Thyroid gland (tissue), 4 donors: ENCODE measurements around the gene NCDN. TPM values are rescaled to one million over a fixed set of nuclear protein-coding genes. Genes with fewer than 3 reads are reported as not detected.

Experiments used
- DNase-seq, 2 donors: peaks; one replicate each; pipeline ENCODE4 v3.0.0-alpha.2; 2019
- H3K27ac ChIP-seq, 3 donors: fragments of 200-600 bp; sonication (generic); 1 replicate in 2 of 3; 2 replicates in 1 of 3; pipeline ENCODE4 v1.5.1; 2016 to 2019; ENCODE audit warnings: mild to moderate bottlenecking in 1 of 3, moderate library complexity in 1 of 3
- H3K27me3 ChIP-seq: fragments of 200-600 bp; sonication (generic); one replicate; pipeline ENCODE4 v1.5.1; 2019
- H3K36me3 ChIP-seq, 2 donors: fragments of 200-600 bp; sonication (generic); one replicate each; pipeline ENCODE4 v1.5.1; 2016 to 2019
- H3K4me1 ChIP-seq, 2 donors: fragments of 200-600 bp; sonication (generic); one replicate each; pipeline ENCODE4 v1.5.1; 2017 to 2019
- H3K4me3 ChIP-seq, 3 donors: fragments of 200-600 bp; sonication (generic); replicated peaks in 1 of 3; 1 replicate in 2 of 3; 2 replicates in 1 of 3; pipeline ENCODE4 v1.5.1; 2016; ENCODE audit warnings: mild to moderate bottlenecking in 1 of 3
- H3K9me3 ChIP-seq: fragments of 200-600 bp; sonication (generic); one replicate; pipeline ENCODE4 v1.5.1; 2017
- POLR2A ChIP-seq, 2 donors: fragments of 450-650 bp; IDR thresholded peaks; one replicate each; pipeline ENCODE4 v1.6.1; 2017; ENCODE audit warnings: antibody characterized with exemption in 2 of 2, mild to moderate bottlenecking in 2 of 2, moderate library complexity in 1 of 2
- WGBS, 2 donors: methylation state at CpG; one replicate each; pipeline ENCODE4 v1.1.5; 2017; 5-methylcytosine and 5-hydroxymethylcytosine counted together
- intact Hi-C: fragments of 100-400 bp; cut with DNase I; formaldehyde crosslinking; loops from one replicate; pipeline ENCODE4 v1.15.1; 2023
- total RNA-seq, 4 donors: library from RNA; depleted of rRNA; stranded (reverse); fragments of >200 nt; gene quantifications; one replicate each; pipeline ENCODE4 v1.2.3, GENCODE V29; 2016
- TF ChIP-seq, protein P1 (sequence below), 6 experiments: fragments of 200-600 bp in 3 of 6; fragments of 450-650 bp in 3 of 6; sonication (generic) in 3 of 6; IDR thresholded peaks; one replicate each; pipeline ENCODE4 v1.5.1; 2016 to 2019; ENCODE audit warnings: antibody characterized with exemption in 6 of 6, mild to moderate bottlenecking in 2 of 6, inconsistent platforms in 1 of 6, moderate library complexity in 1 of 6

NCDN gene
- total RNA-seq, 4 donors from 2014 or later, result 16.1 to 32.0 (median 26.9) TPM

DNA sequence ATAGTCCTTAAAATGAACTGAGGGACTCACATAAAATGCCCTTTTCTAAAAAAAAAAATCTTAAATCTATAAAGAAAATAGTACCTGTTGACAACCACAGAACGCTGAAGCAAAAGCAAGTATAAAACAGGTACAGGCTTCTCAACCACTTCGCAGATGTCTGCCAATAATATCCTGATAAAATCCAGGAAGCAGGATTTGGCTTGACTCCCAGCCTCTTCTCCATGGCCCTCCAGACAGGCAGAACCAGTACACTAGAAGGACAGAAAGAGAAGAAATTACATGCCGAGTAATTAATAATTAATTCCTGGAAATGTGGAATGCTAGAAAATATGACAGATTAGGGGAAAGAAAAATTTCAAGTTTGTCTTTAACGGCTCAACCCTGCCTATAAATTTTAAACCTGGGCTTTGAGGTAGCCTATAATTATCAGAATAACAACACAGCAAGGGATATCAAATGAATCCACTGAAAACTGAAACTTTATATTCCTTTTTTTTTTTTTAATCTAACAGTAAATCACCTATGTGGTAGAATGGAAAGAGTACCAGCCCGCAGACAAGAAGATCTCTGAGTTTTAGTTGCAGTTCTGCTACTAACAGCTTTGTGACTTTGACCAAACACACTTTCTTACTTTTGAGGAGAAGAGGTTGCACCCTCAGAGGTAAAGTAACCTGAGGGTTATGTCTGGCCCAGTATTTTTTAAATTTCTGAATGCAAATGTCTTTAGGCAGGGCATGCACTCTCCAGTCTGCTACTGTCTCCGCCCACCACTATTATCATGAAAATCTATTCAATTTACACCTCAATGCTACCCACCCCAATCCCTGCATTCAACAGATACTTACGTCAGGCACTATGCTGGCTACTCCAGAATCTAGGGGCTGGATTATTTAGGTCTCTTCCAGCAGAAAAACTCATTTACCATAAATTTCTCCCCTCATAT lies 3.1 kb upstream of the NCDN start:
- Histone ChIP-seq H3K27ac (peak overlapping the region in 2 of 3 donors; percentile 15 to 23), H3K4me3 (no peak overlapping the region), H3K36me3 (peaks cover 11 to 12% of the 10 kb centered on the region in 2 donors), H3K9me3 (no peaks in the 10 kb centered on the region), H3K4me1 (peaks cover 22 to 41% of the 10 kb centered on the region in 2 donors), H3K27me3 (no peaks in the 10 kb centered on the region)
- TF ChIP-seq, protein P1, sequence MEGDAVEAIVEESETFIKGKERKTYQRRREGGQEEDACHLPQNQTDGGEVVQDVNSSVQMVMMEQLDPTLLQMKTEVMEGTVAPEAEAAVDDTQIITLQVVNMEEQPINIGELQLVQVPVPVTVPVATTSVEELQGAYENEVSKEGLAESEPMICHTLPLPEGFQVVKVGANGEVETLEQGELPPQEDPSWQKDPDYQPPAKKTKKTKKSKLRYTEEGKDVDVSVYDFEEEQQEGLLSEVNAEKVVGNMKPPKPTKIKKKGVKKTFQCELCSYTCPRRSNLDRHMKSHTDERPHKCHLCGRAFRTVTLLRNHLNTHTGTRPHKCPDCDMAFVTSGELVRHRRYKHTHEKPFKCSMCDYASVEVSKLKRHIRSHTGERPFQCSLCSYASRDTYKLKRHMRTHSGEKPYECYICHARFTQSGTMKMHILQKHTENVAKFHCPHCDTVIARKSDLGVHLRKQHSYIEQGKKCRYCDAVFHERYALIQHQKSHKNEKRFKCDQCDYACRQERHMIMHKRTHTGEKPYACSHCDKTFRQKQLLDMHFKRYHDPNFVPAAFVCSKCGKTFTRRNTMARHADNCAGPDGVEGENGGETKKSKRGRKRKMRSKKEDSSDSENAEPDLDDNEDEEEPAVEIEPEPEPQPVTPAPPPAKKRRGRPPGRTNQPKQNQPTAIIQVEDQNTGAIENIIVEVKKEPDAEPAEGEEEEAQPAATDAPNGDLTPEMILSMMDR (IDR thresholded peaks at IDR 0.05), result no peak
- TF ChIP-seq POLR2A (IDR thresholded peaks at IDR 0.05), result no peak
- peak; percentile 81 to 84 for DNase-seq
- WGBS, 2 donors, result 39 to 45% methylated on average over 7 of the region's 7 CpGs
- intact Hi-C loops, result no loop called here

DNA sequence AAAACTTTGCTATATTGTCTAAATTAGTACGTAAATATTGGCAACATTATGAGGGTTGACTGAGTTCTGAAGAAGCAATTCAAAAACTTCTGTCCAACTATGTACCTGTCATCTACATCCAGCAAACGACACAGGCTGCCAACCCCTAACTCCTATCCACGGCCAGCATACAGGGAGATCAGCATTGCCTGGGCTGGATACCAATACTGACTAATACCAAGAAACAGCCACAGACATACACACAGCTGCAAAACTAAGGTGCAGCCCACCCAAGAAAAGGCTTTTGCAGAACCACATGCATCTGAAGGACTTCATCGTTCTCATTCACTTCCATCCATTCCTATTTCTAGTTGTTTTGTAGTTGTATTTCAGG lies 2.4 kb upstream of the NCDN start:
- no peaks in the 10 kb centered on the region for H3K9me3 ChIP-seq
- TF ChIP-seq, protein P1 (IDR thresholded peaks at IDR 0.05), result no peak
- no peak for TF ChIP-seq POLR2A (IDR thresholded peaks at IDR 0.05)
- H3K27me3 ChIP-seq, result no peaks in the 10 kb centered on the region
- intact Hi-C loops, result no loop called here
- H3K36me3 ChIP-seq, result peaks cover 11 to 12% of the 10 kb centered on the region in 2 donors
- H3K4me1 ChIP-seq, result peaks cover 22 to 41% of the 10 kb centered on the region in 2 donors
- WGBS, 2 donors, result 69 to 70% methylated on average over 4 of the region's 4 CpGs
- H3K27ac ChIP-seq, result no peak overlapping the region
- DNase-seq, result no peak
- no peak overlapping the region for H3K4me3 ChIP-seq

DNA sequence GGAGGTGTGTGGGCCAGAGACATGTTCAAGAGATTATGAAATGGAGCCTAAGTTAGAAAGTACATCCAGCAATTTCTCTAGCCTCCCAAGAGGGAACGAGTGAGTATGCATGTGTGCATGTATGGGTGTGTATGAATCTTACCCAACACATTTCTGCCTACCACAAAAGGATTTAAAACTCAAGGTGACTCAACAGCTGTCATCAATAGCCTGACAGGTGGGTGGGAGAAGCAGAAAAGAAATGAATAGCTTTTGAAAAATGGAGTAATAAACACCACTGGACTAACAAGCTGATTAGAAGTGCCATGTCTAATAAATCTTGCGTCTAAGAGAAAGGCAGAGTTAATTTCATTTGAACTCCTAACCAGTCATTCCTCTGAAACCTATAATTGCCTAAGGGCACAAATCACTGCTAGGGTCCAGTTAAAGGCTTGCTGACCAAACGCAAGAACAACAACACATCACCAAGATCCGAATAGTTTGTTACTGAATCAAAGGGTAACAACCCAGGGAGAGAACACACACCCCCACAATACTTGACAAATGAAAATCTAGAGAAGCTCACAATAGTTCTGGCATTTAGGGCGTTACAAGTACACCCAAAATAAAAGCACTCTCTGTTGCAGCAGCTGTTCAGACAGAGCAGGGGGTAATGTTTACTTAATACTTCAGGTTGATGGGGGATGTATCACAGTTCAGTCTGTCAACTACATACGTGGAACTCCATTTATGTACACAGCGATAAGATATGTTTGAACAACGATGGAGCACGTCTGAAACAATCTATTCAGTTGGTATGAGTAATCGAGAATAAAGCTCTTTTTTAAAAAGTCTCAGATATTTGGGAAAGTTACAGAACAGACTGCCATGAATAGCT lies 1.8 kb upstream of the NCDN start:
- Histone ChIP-seq H3K9me3 (no peaks in the 10 kb centered on the region), H3K4me1 (peaks cover 22 to 41% of the 10 kb centered on the region in 2 donors), H3K36me3 (peaks cover 11 to 12% of the 10 kb centered on the region in 2 donors), H3K27me3 (no peaks in the 10 kb centered on the region), H3K4me3 (peak overlapping the region in 1 of 3 donors; percentile 87), H3K27ac (no peak overlapping the region)
- WGBS, 2 donors, result 57 to 61% methylated on average over 10 of the region's 10 CpGs
- TF ChIP-seq, protein P1 (IDR thresholded peaks at IDR 0.05), result no peak
- TF ChIP-seq POLR2A (IDR thresholded peaks at IDR 0.05), result no peak
- intact Hi-C loops, result no loop called here
- DNase-seq, result no peak

DNA sequence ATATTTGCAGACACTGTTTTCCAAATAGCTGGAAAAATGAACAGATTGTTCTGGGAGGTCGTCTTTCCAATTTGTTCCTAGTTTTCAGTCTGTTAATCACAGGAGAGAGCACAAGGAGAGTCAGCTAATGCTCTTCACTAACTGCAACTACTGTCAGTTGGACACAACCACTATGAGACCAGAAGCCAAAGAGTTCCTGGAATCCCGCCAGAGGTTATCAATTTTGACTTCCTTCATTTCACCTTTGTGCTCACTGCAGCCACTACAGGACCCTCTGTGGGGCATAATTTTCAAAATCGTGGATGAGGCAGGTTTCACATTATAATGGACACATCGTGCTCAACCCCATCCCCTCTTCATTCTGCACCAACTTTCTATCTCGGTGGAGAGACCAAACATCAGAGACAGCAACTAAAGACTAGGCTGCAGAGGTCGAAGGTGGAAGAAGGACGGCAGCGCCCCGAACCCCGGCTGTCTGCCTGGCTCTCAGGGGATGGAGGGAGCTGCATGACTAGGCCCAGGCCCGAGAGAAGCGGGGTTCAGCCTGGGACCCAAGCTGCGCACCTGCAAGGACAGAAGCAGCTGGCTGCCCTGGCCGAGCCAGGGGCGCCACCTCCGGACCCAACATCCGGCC lies 998 bp upstream of the NCDN start:
- intact Hi-C loops, result no loop called here
- no peak for DNase-seq
- peaks cover 22 to 41% of the 10 kb centered on the region in 2 donors for H3K4me1 ChIP-seq

More for the DNA sequence above, 998 bp upstream of the NCDN start:
- H3K27ac ChIP-seq, result peak overlapping the region; percentile 87 to 98 (median 94)
- 4 to 6% methylated on average over 7 to 13 of the region's 17 CpGs for whole genome bisulfite sequencing, 2 donors
- H3K9me3 ChIP-seq, result no peaks in the 10 kb centered on the region
- H3K27me3 ChIP-seq, result no peaks in the 10 kb centered on the region
- no peak for TF ChIP-seq POLR2A (IDR thresholded peaks at IDR 0.05)
- TF ChIP-seq, protein P1 (IDR thresholded peaks at IDR 0.05), result no peak
- H3K4me3 ChIP-seq, result peak overlapping the region; percentile 29 to 87 (median 81)
- peaks cover 11 to 12% of the 10 kb centered on the region in 2 donors for H3K36me3 ChIP-seq
